ENCODE results near the gene C1QTNF3. TPM values are rescaled to one million over a fixed set of nuclear protein-coding genes. Genes with fewer than 3 reads are reported as not detected.
"Not testable (repeated sequence)": the region's sequence is repeated elsewhere in the genome, so short reads cannot be mapped to it uniquely, and the experiment has no call there.

Gene C1QTNF3
- total RNA-seq, 1 donor from 2014 or later: 2.8 TPM

- intact Hi-C loops (cut with DNase I); DNase-seq (ENCODE audit: low spot score): not testable (repeated sequence)
These were observed 12.4 kb downstream of the C1QTNF3 start for GRCh38 chr5:34030585-34030984.

GRCh38 chr5:34030048-34030447 lies 13.0 kb downstream of the C1QTNF3 start:
- intact Hi-C loops (cut with DNase I): no loop called here
- no peak for DNase-seq (ENCODE audit: low spot score)

- DNase-seq (ENCODE audit: low spot score): no peak
- intact Hi-C loops (cut with DNase I): no loop called here
These were observed 14.7 kb downstream of the C1QTNF3 start for GRCh38 chr5:34028349-34028748.

- DNase-seq (ENCODE audit: low spot score): no peak
- intact Hi-C loops (cut with DNase I): no loop called here
These were observed 16.8 kb downstream of the C1QTNF3 start for GRCh38 chr5:34026089-34026761.

GRCh38 chr5:34022121-34022705 lies 20.8 kb downstream of the C1QTNF3 start:
- no peak for DNase-seq (ENCODE audit: low spot score)
- intact Hi-C loops (cut with DNase I): no loop called here

- intact Hi-C loops (cut with DNase I): no loop called here
- DNase-seq (ENCODE audit: low spot score): no peak
These were observed 21.7 kb downstream of the C1QTNF3 start for GRCh38 chr5:34021334-34021733.

- intact Hi-C loops (cut with DNase I): no loop called here
- no peak for DNase-seq (ENCODE audit: low spot score)
These were observed 22.3 kb downstream of the C1QTNF3 start for GRCh38 chr5:34020726-34021125.

- intact Hi-C loops (cut with DNase I): no loop called here
- DNase-seq (ENCODE audit: low spot score): no peak
These were observed 25.8 kb downstream of the C1QTNF3 start for GRCh38 chr5:34017254-34017653.

- no peak for DNase-seq (ENCODE audit: low spot score)
- intact Hi-C loops (cut with DNase I): no loop called here
These were observed 26.3 kb downstream of the C1QTNF3 start for GRCh38 chr5:34016750-34017149.

- no peak for DNase-seq (ENCODE audit: low spot score)
- intact Hi-C loops (cut with DNase I): no loop called here
These were observed 26.8 kb downstream of the C1QTNF3 start for GRCh38 chr5:34016222-34016621.

- intact Hi-C loops (cut with DNase I): no loop called here
- no peak for DNase-seq (ENCODE audit: low spot score)
These were observed 27.7 kb downstream of the C1QTNF3 start for GRCh38 chr5:34015120-34015822.

- intact Hi-C loops (cut with DNase I): no loop called here
- no peak for DNase-seq (ENCODE audit: low spot score)
These were observed 28.4 kb downstream of the C1QTNF3 start for GRCh38 chr5:34014626-34015025.

- DNase-seq (ENCODE audit: low spot score): no peak
- intact Hi-C loops (cut with DNase I): no loop called here
These were observed 29.5 kb downstream of the C1QTNF3 start for GRCh38 chr5:34013547-34013946.

- no peak for DNase-seq (ENCODE audit: low spot score)
- intact Hi-C loops (cut with DNase I): no loop called here
These were observed 30.2 kb downstream of the C1QTNF3 start for GRCh38 chr5:34012791-34013190.

GRCh38 chr5:34011536-34011935 lies 31.5 kb downstream of the C1QTNF3 start:
- no peak for DNase-seq (ENCODE audit: low spot score)
- intact Hi-C loops (cut with DNase I): no loop called here

GRCh38 chr5:34010146-34010545 lies 32.9 kb downstream of the C1QTNF3 start:
- DNase-seq (ENCODE audit: low spot score); intact Hi-C loops (cut with DNase I): not testable (repeated sequence)

- intact Hi-C loops (cut with DNase I): loop anchor here (5.0 to 10.0 kb wide), 2 partner anchors 33 to 915 kb away; partner anchors contain the start of genes C1QTNF3 and DNAJC21
- DNase-seq (ENCODE audit: low spot score): no peak
These were observed 33.4 kb downstream of the C1QTNF3 start for GRCh38 chr5:34009610-34010009.

- no peak for DNase-seq (ENCODE audit: low spot score)
- intact Hi-C loops (cut with DNase I): loop anchor here (5.0 to 10.0 kb wide), 2 partner anchors 33 to 916 kb away; partner anchors contain the start of genes C1QTNF3 and DNAJC21
These were observed 34.2 kb downstream of the C1QTNF3 start for GRCh38 chr5:34008802-34009201.

- intact Hi-C loops (cut with DNase I): loop anchor here (5.0 to 10.0 kb wide), 2 partner anchors 34 to 917 kb away; partner anchors contain the start of genes C1QTNF3 and DNAJC21
- DNase-seq (ENCODE audit: low spot score): peak; percentile 96
These were observed 35.1 kb downstream of the C1QTNF3 start, which contains the start of gene AMACR for GRCh38 chr5:34007621-34008600. AMACR (minus strand) TSS chr5:34008050; CDS start chr5:34008019, 31 bp downstream.

Data from cardiac septum (tissue), 1 donor.